Esophagus squamous epithelium (tissue), 4 donors: Measurements from ENCODE around the gene HADHA.

Source experiments
- POLR2A ChIP-seq, 4 donors: fragments of 450-650 bp; IDR thresholded peaks; one replicate each; pipeline ENCODE4 v1.6.1; 2017; ENCODE audit warnings: antibody characterized with exemption in 4 of 4, mild to moderate bottlenecking in 4 of 4, moderate library complexity in 3 of 4
- TF ChIP-seq, protein P1 (sequence below), 6 experiments: fragments of 450-650 bp in 4 of 6; fragments of 200-600 bp in 2 of 6; sonication (generic) in 2 of 6; IDR thresholded peaks; one replicate each; pipeline ENCODE4 v1.5.1; 2016 to 2019; ENCODE audit warnings: antibody characterized with exemption in 6 of 6, mild to moderate bottlenecking in 4 of 6, moderate library complexity in 4 of 6

DNA sequence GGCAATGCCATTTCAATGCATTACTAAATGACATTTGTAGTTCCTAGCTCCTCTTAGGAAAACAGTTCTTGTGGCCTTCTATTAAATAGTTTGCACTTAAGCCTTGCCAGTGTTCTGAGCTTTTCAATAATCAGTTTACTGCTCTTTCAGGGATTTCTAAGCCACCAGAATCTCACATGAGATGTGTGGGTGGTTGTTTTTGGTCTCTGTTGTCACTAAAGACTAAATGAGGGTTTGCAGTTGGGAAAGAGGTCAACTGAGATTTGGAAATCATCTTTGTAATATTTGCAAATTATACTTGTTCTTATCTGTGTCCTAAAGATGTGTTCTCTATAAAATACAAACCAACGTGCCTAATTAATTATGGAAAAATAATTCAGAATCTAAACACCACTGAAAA lies 45.6 kb upstream of the HADHA start:
- no peak for TF ChIP-seq POLR2A (IDR thresholded peaks at IDR 0.05)
- TF ChIP-seq, protein P1, sequence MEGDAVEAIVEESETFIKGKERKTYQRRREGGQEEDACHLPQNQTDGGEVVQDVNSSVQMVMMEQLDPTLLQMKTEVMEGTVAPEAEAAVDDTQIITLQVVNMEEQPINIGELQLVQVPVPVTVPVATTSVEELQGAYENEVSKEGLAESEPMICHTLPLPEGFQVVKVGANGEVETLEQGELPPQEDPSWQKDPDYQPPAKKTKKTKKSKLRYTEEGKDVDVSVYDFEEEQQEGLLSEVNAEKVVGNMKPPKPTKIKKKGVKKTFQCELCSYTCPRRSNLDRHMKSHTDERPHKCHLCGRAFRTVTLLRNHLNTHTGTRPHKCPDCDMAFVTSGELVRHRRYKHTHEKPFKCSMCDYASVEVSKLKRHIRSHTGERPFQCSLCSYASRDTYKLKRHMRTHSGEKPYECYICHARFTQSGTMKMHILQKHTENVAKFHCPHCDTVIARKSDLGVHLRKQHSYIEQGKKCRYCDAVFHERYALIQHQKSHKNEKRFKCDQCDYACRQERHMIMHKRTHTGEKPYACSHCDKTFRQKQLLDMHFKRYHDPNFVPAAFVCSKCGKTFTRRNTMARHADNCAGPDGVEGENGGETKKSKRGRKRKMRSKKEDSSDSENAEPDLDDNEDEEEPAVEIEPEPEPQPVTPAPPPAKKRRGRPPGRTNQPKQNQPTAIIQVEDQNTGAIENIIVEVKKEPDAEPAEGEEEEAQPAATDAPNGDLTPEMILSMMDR (IDR thresholded peaks at IDR 0.05), result no peak
